Measurements from ENCODE around the gene HSH2D.
"Not testable (repeated sequence)": the region's sequence is repeated elsewhere in the genome, so short reads cannot be mapped to it uniquely, and the experiment has no call there.

HSH2D gene, protein sequence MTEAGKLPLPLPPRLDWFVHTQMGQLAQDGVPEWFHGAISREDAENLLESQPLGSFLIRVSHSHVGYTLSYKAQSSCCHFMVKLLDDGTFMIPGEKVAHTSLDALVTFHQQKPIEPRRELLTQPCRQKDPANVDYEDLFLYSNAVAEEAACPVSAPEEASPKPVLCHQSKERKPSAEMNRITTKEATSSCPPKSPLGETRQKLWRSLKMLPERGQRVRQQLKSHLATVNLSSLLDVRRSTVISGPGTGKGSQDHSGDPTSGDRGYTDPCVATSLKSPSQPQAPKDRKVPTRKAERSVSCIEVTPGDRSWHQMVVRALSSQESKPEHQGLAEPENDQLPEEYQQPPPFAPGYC

DNA sequence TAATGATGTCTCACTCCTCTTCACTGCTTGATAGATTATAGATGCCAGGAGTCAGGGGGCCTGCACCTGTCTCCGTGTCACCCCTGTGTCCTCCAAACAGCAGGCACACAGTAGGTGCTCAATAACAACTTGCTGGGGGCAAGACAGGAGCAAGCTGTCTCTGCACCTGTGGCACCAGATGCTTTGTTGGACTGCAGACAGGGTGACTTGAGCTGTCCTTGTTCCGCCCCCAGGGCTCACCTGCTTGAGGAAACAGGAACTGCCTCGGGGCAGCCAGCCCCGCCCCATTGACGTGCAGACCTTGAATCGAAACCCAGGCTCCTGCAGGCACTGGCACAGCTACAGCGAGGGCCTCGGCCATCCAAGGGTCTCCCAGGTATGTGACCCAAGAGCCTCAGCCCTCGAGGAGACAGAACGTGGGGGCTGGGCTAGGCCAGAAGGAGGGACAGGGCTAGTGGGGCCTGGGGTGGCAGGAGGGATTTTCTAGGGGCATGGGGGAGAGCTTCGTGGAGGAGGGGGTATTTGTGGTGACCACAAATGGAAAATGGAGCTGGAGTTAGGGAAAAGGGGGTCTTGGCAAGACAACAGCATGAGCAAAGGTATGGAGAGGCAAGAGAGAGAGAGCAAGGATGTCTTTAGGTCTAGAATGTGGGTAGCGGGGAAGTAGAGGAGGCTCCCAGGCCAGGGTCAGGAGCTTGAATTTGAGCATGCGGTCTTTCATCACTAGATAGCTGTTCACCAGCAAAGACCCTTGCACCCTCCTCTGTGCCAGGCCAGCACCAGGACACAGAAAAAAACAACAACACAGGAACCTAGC is at the start of gene HSH2D:
Gene HSH2D (plus strand): TSS at position 287 of the 817 bp plus-strand sequence. CDS start 5,066 bp downstream, outside the sequence.
- peak; percentile 59 for DNase-seq (ENCODE audit: low read depth)

DNA sequence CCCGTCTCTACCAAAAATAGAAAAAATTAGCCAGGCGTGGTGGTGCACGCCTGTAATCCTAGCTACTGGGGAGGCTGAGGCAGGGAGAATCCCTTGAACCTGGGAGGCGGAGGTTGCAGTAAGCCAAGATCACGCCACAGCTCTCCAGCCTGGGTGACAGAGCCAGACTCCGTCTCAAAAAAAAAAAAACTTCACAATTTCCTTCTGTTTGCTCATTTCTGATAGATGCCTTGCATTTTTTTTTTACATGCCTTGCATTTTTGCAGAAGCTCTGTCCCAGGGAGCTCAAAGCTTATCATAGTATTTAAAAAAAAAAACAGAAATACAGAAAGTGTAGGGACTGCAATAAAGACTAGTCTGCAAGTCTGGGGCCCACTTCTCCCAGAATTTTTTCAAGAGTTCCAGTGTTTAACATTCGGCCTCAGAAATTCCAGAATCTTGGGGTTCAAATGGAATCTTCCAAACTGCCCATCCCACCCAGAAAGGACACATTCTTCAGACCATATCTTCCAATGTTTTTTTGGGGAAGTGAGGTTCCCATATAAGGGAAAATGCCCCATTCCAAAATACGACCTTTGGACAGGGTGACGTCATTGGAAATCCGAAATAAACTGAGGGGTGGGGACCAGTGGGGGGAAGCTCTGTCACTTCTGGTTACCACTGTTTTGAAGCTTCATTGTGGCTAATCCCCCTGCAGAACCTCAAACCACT is 49.0 kb upstream of the HSH2D start:
- DNase-seq (ENCODE audit: low read depth) = no peak

DNA sequence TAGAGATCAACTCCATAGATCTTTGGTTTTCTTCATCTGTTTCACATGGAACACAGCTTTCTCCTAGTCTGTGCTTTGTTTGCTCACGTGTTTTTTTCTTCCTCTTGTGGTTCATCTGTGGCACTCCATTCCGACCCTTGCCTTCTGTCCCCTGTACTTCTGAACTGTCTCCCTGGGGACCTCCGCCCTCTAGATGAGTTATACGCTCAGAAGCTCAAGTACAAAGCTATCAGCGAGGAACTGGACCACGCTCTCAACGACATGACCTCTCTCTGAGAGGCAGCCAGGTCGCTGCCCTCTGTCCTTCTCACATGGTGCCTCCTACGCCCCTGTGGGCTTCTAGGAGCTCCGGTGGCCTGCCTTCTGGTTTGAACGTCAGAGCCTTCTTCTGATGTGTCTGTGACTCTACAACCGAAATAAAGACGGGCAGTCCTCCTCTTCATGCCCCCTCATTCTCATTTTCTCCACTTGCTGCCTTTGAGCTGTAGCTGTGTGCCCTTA is 48.4 kb upstream of the HSH2D start:
- DNase-seq (ENCODE audit: low read depth) = no peak

GRCh38 chr19:16096280-16096855 is 47.1 kb upstream of the HSH2D start:
- no peak for DNase-seq (ENCODE audit: low read depth)

DNA sequence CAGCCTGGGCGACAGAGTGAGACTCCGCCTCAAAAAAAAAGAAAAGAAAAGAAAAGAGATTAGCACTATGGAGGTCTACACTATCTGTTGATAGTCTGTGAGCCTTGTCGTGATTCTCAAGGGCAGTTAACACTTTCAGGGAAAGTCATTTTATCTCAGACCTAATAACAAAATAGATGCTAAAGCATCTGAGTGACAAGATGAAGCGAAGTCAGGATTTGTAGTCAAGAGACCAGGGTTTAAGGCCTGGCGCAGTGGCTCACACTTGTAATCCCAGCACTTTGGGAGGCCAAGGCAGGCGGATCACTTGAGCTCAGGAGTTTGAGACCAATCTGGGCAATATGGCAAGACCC is 45.1 kb upstream of the HSH2D start:
- DNase-seq (ENCODE audit: low read depth) = no peak

- no peak for DNase-seq (ENCODE audit: low read depth)
Observed at GRCh38 chr19:16098821-16099220, 44.7 kb upstream of the HSH2D start.

GRCh38 chr19:16099314-16099965 is 44.0 kb upstream of the HSH2D start:
- DNase-seq (ENCODE audit: low read depth) = not testable (repeated sequence)

DNA sequence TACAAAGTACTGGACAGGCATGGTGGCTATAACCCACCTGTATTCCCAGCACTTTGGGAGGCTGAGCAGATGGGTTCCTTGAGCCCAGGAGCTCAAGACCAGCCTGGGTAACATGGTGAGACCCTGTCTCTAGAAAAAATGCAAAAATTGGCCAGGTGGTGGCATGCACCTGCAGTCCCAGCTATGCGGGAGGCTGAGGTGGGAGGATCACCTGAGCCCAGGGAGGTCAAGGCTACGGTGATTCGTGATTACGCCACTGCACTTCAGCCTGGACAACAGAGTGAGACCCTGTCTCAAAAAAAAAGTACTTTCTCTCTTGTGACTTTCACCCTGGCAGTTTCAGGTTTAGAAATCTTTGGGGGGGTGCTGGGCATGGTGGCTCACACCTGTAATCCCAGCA is 43.0 kb upstream of the HSH2D start:
- no peak for DNase-seq (ENCODE audit: low read depth)

DNA sequence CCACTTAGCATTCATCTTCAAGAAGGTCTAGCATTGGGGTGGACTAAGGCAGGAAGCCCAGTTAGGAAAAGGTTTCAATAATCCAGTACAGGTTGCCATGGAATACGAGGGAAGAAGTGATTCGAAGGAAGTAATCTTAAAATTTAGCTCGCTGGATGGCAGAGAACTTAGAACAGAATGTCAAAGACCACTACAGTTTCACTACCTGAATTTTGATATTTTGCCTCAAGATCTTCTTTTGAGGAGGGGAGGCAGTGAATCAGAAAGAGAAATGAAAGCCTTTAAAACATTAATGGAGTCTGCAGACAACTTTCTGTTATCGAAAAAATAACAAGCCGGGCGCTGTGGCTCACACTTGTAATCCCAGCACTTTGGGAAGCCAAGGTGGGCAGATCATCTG is 38.8 kb upstream of the HSH2D start:
- DNase-seq (ENCODE audit: low read depth) = no peak

DNA sequence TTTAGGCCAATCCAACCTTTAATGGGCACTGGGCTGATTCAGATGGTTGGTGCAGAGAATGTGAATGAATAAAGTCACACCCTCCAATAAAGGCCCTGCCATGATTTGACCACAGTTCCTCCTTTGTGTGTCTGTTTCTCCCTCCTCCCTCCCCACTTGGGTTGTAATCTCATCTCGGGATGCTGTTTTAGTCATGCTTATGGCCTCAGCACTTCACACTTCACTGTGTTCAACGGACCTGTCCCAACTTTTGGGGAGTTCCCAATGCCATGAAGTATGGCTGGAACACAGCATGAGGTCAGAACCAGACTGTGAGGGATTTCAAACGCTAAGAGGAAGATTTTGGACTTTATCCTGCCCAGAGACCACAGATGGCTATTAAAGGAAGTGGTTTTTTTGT is 37.4 kb upstream of the HSH2D start:
- DNase-seq (ENCODE audit: low read depth) = no peak

- DNase-seq (ENCODE audit: low read depth) = peak; percentile 98
Observed at GRCh38 chr19:16111160-16111908, 32.2 kb upstream of the HSH2D start, which contains the start of gene RAB8A. Gene RAB8A, plus strand, starts transcription at chr19:16111889. Its CDS starts 13 bp downstream, at chr19:16111902.

- no peak for DNase-seq (ENCODE audit: low read depth)
Observed at GRCh38 chr19:16111909-16112752, 31.4 kb upstream of the HSH2D start.

DNA sequence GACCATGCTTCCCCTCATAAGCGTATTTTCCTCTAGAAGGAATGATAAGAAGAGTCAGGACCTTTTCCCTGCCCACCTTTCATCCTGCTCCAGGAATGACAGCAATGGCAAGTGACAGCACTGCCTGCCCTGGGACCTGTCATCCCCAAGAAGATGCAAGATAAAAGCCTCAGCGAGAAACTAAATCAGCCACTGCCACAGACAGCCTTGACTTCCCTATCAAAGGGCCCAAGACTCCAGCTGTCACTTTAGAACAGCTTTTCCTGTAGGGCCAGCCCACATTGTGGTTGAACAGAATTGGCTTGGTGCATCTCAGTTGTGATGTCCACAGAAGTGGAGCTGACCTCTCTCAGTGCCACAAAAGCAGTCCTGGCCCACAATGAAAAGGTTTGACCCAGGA is 30.7 kb upstream of the HSH2D start:
- DNase-seq (ENCODE audit: low read depth) = no peak

DNA sequence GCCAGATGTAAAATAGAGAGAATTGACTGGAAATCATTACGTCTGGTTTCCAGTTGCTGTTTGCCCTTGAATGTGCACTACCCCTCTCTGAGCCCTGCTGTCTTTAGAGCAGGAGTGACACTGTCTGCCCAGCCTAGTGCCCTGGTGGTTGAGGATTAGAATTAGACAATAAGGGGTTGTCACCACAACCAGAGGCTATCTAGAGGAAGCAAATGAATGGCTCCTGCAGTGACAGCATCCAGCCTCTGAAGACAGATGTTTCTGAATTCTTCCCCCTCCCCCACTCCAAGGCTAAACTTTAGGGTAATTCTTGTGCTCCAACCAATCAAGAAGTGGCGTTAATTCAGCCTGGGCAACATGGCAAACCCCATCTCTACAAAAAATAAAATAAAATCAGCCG is 29.8 kb upstream of the HSH2D start:
- DNase-seq (ENCODE audit: low read depth) = no peak

- no peak for DNase-seq (ENCODE audit: low read depth)
Observed at GRCh38 chr19:16115301-16116039, 28.0 kb upstream of the HSH2D start.

- DNase-seq (ENCODE audit: low read depth) = no peak
Observed at GRCh38 chr19:16116067-16116466, 27.4 kb upstream of the HSH2D start.

- no peak for DNase-seq (ENCODE audit: low read depth)
Observed at GRCh38 chr19:16117594-16118033, 25.9 kb upstream of the HSH2D start.

GRCh38 chr19:16118489-16119033 is 24.9 kb upstream of the HSH2D start:
- no peak for DNase-seq (ENCODE audit: low read depth)
